G401.6 (cell line): ENCODE data around the gene SLC10A7.
A peak's percentile ranks its signal among the peaks of the same experiment; 100 is the strongest.

Experiments
- FAIRE-seq: peaks from 2 replicates; lab custom pipeline; 2012; peaks lifted over from hg19 to GRCh38; lab: Jason Lieb, UNC

Gene SLC10A7

GRCh38 chr4:146349306-146349705 is 172.4 kb downstream of the SLC10A7 start:
- FAIRE-seq: no peak

- FAIRE-seq: no peak
Measured at GRCh38 chr4:146347822-146348221, 173.9 kb downstream of the SLC10A7 start.

- FAIRE-seq: peak; percentile 34
Measured at GRCh38 chr4:146346276-146346675, 175.5 kb downstream of the SLC10A7 start.

- FAIRE-seq: no peak
Measured at GRCh38 chr4:146343776-146344175, 178.0 kb downstream of the SLC10A7 start.

GRCh38 chr4:146343199-146343598 is 178.5 kb downstream of the SLC10A7 start:
- no peak for FAIRE-seq

- peak; percentile 94 for FAIRE-seq
Measured at GRCh38 chr4:146342600-146343192, 179.0 kb downstream of the SLC10A7 start.

GRCh38 chr4:146340798-146341197 is 180.9 kb downstream of the SLC10A7 start:
- FAIRE-seq: peak; percentile 85

- FAIRE-seq: no peak
Measured at GRCh38 chr4:146338512-146338911, 183.2 kb downstream of the SLC10A7 start.

- FAIRE-seq: no peak
Measured at GRCh38 chr4:146336410-146336807, 185.3 kb downstream of the SLC10A7 start.

- no peak for FAIRE-seq
Measured at GRCh38 chr4:146335763-146336409, 185.9 kb downstream of the SLC10A7 start.

GRCh38 chr4:146334862-146335449 is 186.8 kb downstream of the SLC10A7 start:
- FAIRE-seq: no peak

- no peak for FAIRE-seq
Measured at GRCh38 chr4:146333895-146334262, 187.9 kb downstream of the SLC10A7 start.

GRCh38 chr4:146333187-146333894 is 188.4 kb downstream of the SLC10A7 start:
- no peak for FAIRE-seq

- no peak for FAIRE-seq
Measured at GRCh38 chr4:146330392-146330791, 191.3 kb downstream of the SLC10A7 start.

GRCh38 chr4:146329050-146329716 is 192.6 kb downstream of the SLC10A7 start:
- no peak for FAIRE-seq

GRCh38 chr4:146327859-146328650 is 193.7 kb downstream of the SLC10A7 start:
- no peak for FAIRE-seq

GRCh38 chr4:146318894-146319293 is 202.8 kb downstream of the SLC10A7 start:
- no peak for FAIRE-seq

GRCh38 chr4:146317783-146318182 is 204.0 kb downstream of the SLC10A7 start:
- no peak for FAIRE-seq

- FAIRE-seq: no peak
Measured at GRCh38 chr4:146315184-146315583, 206.6 kb downstream of the SLC10A7 start.

GRCh38 chr4:146311238-146311970 is 210.3 kb downstream of the SLC10A7 start:
- FAIRE-seq: no peak
